Stomach (tissue), 9 donors: ENCODE results near the gene EPHA6. TPM values are rescaled to one million over a fixed set of nuclear protein-coding genes. Genes with fewer than 3 reads are reported as not detected.

ENCODE experiments used
- DNase-seq, 2 donors: peaks; one replicate each; pipeline versions ENCODE4 v3.0.0 to v3.0.0-alpha.2; 2013 to 2019
- H3K27ac ChIP-seq, 5 donors: fragments of 200-600 bp in 4 of 5; sonication (generic) in 4 of 5; one replicate each; pipeline ENCODE4 v1.5.1; 2013 to 2019; ENCODE audit warnings: mild to moderate bottlenecking in 1 of 5, moderate library complexity in 1 of 5
- H3K27me3 ChIP-seq, 3 donors: fragments of 200-600 bp; sonication (generic); one replicate each; pipeline ENCODE4 v1.5.1; 2017 to 2019; ENCODE audit warnings: mixed run types in 1 of 3
- H3K36me3 ChIP-seq, 4 donors: fragments of 200-600 bp; sonication (generic); 1 replicate in 3 of 4; 2 replicates in 1 of 4; pipeline ENCODE4 v1.5.1; 2016 to 2019
- H3K4me1 ChIP-seq, 4 donors: fragments of 200-600 bp; sonication (generic); one replicate each; pipeline ENCODE4 v1.5.1; 2016 to 2019
- H3K4me3 ChIP-seq, 4 donors: fragments of 200-600 bp; sonication (generic) in 3 of 4; one replicate each; pipeline ENCODE4 v1.5.1; 2016 to 2019; ENCODE audit warnings: mild to moderate bottlenecking in 1 of 4
- H3K9me3 ChIP-seq, 4 donors: fragments of 200-600 bp; sonication (generic); one replicate each; pipeline ENCODE4 v1.5.1; 2016 to 2019
- EP300 ChIP-seq: sonication (generic); formaldehyde crosslinking; IDR thresholded peaks from one replicate; pipeline ENCODE4 v1.6.1; 2017; ENCODE audit warnings: antibody characterized with exemption
- POLR2A ChIP-seq, 4 donors: fragments of 450-650 bp; IDR thresholded peaks; one replicate each; pipeline ENCODE4 v1.6.1; 2016; ENCODE audit warnings: antibody characterized with exemption in 4 of 4, control low read depth in 2 of 4, mild to moderate bottlenecking in 1 of 4, moderate library complexity in 1 of 4
- POLR2AphosphoS5 ChIP-seq, 3 donors: sonication (generic); formaldehyde crosslinking; IDR thresholded peaks; one replicate each; pipeline ENCODE4 v1.6.1; 2016; ENCODE audit warnings: antibody characterized with exemption in 3 of 3
- WGBS, 5 donors: extraction: QIAGEN DNeasy Blood & Tissue Kit in 3 of 5; methylation state at CpG; one replicate each; pipeline versions ENCODE4 v1.1.5 to v1.1.7; 2013 to 2018; 5-methylcytosine and 5-hydroxymethylcytosine counted together
- intact Hi-C: fragments of 100-400 bp; cut with DNase I; formaldehyde crosslinking; loops from one replicate; pipeline ENCODE4 v1.15.1; 2023; ENCODE audit warnings: low total_unique reads
- polyA plus RNA-seq, 3 donors: library from polyadenylated mRNA; stranded (reverse); fragments of 200-250 nt; gene quantifications; one replicate each; pipeline ENCODE4 v1.2.3, GENCODE V29; 2013
- total RNA-seq, 5 donors: library from RNA; depleted of rRNA; stranded (reverse); fragments of >200 nt; gene quantifications; one replicate each; pipeline versions ENCODE4 v1.1.0 to v1.2.3, GENCODE V29; 2014 to 2016
- TF ChIP-seq, protein P1 (sequence below), 7 experiments: fragments of 450-650 bp in 4 of 7; fragments of 200-600 bp in 3 of 7; sonication (generic) in 3 of 7; IDR thresholded peaks; one replicate each; pipeline ENCODE4 v1.5.1; 2016 to 2019; ENCODE audit warnings: antibody characterized with exemption in 7 of 7, control low read depth in 2 of 7, mild to moderate bottlenecking in 1 of 7
- donor health status: healthy with polysubstance abuse.
- donor health status: Bipolar disorder and iron deficiency.
- donor health status: healthy.

The EPHA6 gene
- total and polyA plus RNA-seq, 8 donors: 0.18 to 179 (median 14.7) TPM; not detected in 4

DNA sequence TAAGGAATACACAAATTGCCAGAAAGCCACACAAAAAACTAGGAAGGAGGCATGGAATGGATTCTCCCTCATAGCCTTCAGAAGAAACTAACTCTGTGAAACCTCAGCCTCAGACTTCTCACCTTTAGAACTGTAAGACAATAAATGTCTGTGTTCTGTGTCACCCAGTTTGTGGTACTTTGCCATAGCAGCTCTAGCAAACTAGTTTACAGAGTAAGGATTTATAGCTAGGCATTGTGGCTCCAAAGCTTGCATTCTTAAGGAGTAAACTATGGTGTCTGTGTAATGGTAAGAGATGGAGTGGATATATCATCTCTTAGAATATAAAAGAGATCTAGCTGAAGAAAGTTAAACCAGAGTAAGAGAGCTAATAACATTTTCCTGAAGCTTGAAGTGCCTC is 18.9 kb downstream of the EPHA6 start:
- Histone ChIP-seq H3K9me3 (no peaks in the 10 kb centered on the region), H3K4me3 (no peak overlapping the region), H3K4me1 (no peaks in the 10 kb centered on the region), H3K36me3 (no peaks in the 10 kb centered on the region), H3K27me3 (no peaks in the 10 kb centered on the region), H3K27ac (no peak overlapping the region)
- intact Hi-C loops: no loop called here
- DNase-seq: no peak
- TF ChIP-seq POLR2A (IDR thresholded peaks at IDR 0.05): no peak
- TF ChIP-seq EP300: no peak
- TF ChIP-seq, protein P1, sequence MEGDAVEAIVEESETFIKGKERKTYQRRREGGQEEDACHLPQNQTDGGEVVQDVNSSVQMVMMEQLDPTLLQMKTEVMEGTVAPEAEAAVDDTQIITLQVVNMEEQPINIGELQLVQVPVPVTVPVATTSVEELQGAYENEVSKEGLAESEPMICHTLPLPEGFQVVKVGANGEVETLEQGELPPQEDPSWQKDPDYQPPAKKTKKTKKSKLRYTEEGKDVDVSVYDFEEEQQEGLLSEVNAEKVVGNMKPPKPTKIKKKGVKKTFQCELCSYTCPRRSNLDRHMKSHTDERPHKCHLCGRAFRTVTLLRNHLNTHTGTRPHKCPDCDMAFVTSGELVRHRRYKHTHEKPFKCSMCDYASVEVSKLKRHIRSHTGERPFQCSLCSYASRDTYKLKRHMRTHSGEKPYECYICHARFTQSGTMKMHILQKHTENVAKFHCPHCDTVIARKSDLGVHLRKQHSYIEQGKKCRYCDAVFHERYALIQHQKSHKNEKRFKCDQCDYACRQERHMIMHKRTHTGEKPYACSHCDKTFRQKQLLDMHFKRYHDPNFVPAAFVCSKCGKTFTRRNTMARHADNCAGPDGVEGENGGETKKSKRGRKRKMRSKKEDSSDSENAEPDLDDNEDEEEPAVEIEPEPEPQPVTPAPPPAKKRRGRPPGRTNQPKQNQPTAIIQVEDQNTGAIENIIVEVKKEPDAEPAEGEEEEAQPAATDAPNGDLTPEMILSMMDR (IDR thresholded peaks at IDR 0.05): no peak
- TF ChIP-seq POLR2AphosphoS5 (IDR thresholded peaks at IDR 0.05): no peak

DNA sequence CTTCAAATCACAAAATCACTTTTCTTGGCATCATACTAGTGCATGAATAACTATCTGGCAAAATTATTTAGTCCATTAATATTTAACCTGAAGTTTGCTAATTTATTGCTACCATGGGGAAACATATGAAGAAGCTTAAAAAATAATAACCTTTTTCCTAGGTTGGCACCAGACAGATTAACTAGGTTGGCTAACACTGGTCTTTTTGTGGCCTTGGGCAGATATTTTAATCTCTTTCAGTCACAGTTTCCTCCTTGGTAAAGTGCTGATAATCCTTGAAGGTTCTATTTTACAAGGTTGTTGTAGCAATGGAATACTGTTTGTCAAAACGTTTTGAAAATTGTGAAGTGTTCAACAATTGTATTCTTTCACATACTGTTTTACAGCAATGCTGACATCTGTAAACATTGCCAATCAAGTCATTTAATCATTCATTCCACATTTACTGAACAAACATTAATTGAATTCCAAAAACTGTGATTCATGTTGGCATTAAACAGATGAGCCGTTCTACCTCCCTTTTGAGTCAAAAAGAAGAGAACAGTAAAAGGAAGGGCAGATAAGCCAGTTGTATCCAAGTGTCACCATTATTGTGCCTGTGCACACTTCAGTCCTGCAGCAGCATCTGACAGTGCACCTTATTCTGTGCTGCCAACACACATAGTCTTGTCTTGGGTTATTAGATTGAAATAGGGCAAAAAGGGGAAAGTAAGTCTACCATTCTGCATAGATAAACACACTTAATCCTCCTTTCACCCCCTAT is 21.9 kb downstream of the EPHA6 start:
- TF ChIP-seq EP300: no peak
- Histone ChIP-seq H3K36me3 (no peaks in the 10 kb centered on the region), H3K9me3 (no peaks in the 10 kb centered on the region), H3K27ac (no peak overlapping the region), H3K27me3 (no peaks in the 10 kb centered on the region), H3K4me3 (no peak overlapping the region), H3K4me1 (no peaks in the 10 kb centered on the region)
- DNase-seq: no peak
- intact Hi-C loops: no loop called here
- whole genome bisulfite sequencing, 5 donors: 17 to 29% (median 24%) methylated on average over 2 of the region's 2 CpGs

DNA sequence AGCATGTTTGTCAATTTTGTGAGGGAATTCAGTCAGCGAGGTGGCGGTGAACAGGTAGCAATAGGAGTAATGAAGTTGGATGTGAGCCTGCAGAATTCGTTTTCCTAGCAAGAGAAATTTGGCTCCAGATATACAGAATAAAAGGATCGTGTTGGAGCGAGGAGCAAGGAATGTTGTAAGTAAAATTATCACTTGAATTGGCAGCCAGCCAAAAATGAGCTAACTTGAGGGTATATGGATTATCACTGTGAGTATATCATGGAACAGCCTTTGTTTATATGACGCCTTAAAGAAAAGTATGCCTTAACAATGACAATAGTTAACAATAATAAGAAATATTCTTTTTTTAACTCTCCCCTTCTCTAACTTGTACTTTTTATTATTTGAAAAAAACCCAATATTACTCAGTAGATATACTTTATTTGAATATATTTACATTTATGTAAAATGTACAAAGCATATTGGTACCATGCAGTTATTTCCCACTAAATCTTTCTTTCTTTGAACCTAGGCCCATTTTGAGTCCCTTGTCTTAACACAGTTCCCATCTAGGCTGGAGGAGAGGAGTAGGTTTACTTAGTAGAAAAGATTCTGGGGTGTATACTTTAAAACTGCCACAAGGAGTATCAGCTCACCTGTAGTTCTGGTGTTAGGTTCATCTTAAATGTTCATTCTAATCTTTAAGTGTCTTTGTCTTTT is 29.3 kb downstream of the EPHA6 start:
- no peaks in the 10 kb centered on the region for H3K4me1 ChIP-seq
- H3K4me3 ChIP-seq: no peak overlapping the region
- intact Hi-C loops: no loop called here
- 42 to 47% (median 44%) methylated on average over 6 of the region's 6 CpGs for WGBS, 5 donors
- H3K9me3 ChIP-seq: no peaks in the 10 kb centered on the region
- H3K27me3 ChIP-seq: no peaks in the 10 kb centered on the region
- peak in 1 of 2 donors; percentile 24 for DNase-seq
- H3K36me3 ChIP-seq: no peaks in the 10 kb centered on the region
- no peak overlapping the region for H3K27ac ChIP-seq
- TF ChIP-seq POLR2AphosphoS5 (IDR thresholded peaks at IDR 0.05) (no peak), POLR2A (IDR thresholded peaks at IDR 0.05) (no peak), EP300 (no peak)
- TF ChIP-seq, protein P1 (IDR thresholded peaks at IDR 0.05): no peak

DNA sequence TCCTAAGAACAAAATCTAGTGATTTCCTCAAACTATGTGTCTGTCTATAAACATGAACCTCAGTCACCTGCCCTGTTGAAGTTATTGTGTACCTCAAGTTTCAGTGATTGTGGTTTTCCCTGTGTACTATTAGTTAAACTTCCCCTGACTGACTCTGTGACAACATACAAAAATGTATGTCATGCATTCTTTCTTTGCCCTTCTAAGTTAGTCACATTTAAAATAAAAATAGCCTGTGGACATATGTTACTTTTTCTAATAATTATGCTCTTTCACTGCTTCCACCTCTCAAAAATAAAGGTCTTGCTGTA is 29.8 kb downstream of the EPHA6 start:
- no peak for DNase-seq
- Histone ChIP-seq H3K36me3 (no peaks in the 10 kb centered on the region), H3K9me3 (no peaks in the 10 kb centered on the region), H3K4me1 (no peaks in the 10 kb centered on the region), H3K4me3 (no peak overlapping the region), H3K27me3 (no peaks in the 10 kb centered on the region), H3K27ac (no peak overlapping the region)
- intact Hi-C loops: no loop called here
- TF ChIP-seq POLR2AphosphoS5 (IDR thresholded peaks at IDR 0.05): no peak
- no peak for TF ChIP-seq POLR2A (IDR thresholded peaks at IDR 0.05)
- no peak for TF ChIP-seq EP300
- TF ChIP-seq, protein P1 (IDR thresholded peaks at IDR 0.05): no peak

DNA sequence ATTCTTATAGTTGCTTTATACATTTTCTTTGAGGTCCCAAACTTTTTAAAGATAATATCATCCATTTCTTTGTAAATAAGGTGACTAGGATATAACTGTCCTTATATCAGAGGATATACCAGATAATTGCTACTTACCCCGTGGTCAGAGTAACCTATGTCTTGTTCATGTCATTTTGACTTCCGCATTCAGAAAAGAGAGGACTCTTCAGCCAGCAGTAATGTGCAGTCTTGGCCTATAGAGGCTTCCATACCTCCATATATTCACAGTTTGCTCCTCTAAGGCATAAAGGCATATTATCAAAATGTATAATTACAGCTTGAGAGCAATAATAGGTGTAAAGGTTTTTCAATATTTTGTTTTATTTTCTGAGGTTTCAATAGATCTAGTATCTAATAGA is 38.5 kb downstream of the EPHA6 start:
- Histone ChIP-seq H3K36me3 (no peaks in the 10 kb centered on the region), H3K27ac (no peak overlapping the region), H3K4me1 (no peaks in the 10 kb centered on the region), H3K27me3 (no peaks in the 10 kb centered on the region), H3K4me3 (no peak overlapping the region), H3K9me3 (no peaks in the 10 kb centered on the region)
- no peak for DNase-seq
- intact Hi-C loops: no loop called here
- TF ChIP-seq POLR2A (IDR thresholded peaks at IDR 0.05) (no peak), EP300 (no peak), POLR2AphosphoS5 (IDR thresholded peaks at IDR 0.05) (no peak)
- TF ChIP-seq, protein P1 (IDR thresholded peaks at IDR 0.05): no peak
- 85 to 91% (median 88%) methylated on average over 2 of the region's 2 CpGs for WGBS, 5 donors
